H1 (cell line): Measurements from ENCODE around the gene URB2. TPM values are rescaled to one million over a fixed set of nuclear protein-coding genes. Genes with fewer than 3 reads are reported as not detected.

Experiments used
- CTCF ChIA-PET: fragments of 300-600 bp; sonication (Branson Sonifier 250); formaldehyde crosslinking; loops from one replicate; lab custom pipeline; 2021; ENCODE audit not compliant: partially characterized antibody; lab: Charles Lee
- POLR2A ChIA-PET: fragments of 300-600 bp; sonication (Branson Sonifier 250); formaldehyde crosslinking; loops from one replicate; lab custom pipeline; 2021; ENCODE audit warnings: inconsistent platforms; ENCODE audit not compliant: partially characterized antibody; lab: Charles Lee
- DNase-seq, 2 experiments: peaks; one replicate each; pipeline versions ENCODE4 v3.0.0 to v3.0.0-alpha.2; 2010 to 2022; ENCODE audit warnings: low spot score in 2 of 2, low read depth in 1 of 2, mixed read lengths in 1 of 2
- FAIRE-seq: peaks from 2 replicates; lab custom pipeline; 2011; peaks lifted over from hg19 to GRCh38; lab: Jason Lieb, UNC
- H2AFZ ChIP-seq: 2 replicates; pipeline ENCODE4 v1.8.1; 2012; ENCODE audit warnings: low read length, inconsistent platforms
- H2AK5ac ChIP-seq: 2 replicates; pipeline ENCODE4 v1.6.1; 2013; ENCODE audit warnings: low read depth, low read length
- H2BK120ac ChIP-seq: replicated peaks from 2 replicates; pipeline ENCODE3; 2013; ENCODE audit warnings: low read depth, low read length, inconsistent platforms
- H2BK12ac ChIP-seq: 2 replicates; pipeline ENCODE4 v1.6.1; 2013; ENCODE audit warnings: low read depth, low read length
- H2BK15ac ChIP-seq: 2 replicates; pipeline ENCODE4 v1.6.1; 2013; ENCODE audit warnings: low read length
- H2BK20ac ChIP-seq: 2 replicates; pipeline ENCODE4 v1.6.1; 2013; ENCODE audit warnings: low read length
- H2BK5ac ChIP-seq: 2 replicates; pipeline ENCODE4 v1.6.1; 2013; ENCODE audit warnings: low read depth, low read length
- H3K14ac ChIP-seq: 2 replicates; pipeline ENCODE4 v1.6.1; 2013; ENCODE audit warnings: inconsistent platforms; ENCODE audit not compliant: insufficient read length
- H3K18ac ChIP-seq: 2 replicates; pipeline ENCODE4 v1.6.1; 2013; ENCODE audit warnings: low read length; ENCODE audit errors: extremely low read depth
- H3K23ac ChIP-seq: 2 replicates; pipeline ENCODE4 v1.6.1; 2013; ENCODE audit warnings: inconsistent platforms; ENCODE audit not compliant: insufficient read length
- H3K23me2 ChIP-seq: 2 replicates; pipeline ENCODE4 v1.6.1; 2013; ENCODE audit warnings: low read depth, low read length
- H3K27ac ChIP-seq: 2 replicates; pipeline ENCODE4 v1.6.1; 2011; ENCODE audit warnings: low read depth, low read length, inconsistent platforms
- H3K27me3 ChIP-seq, 4 experiments: replicated peaks in 1 of 4; 1 replicate in 1 of 4; 2 replicates in 3 of 4; pipeline versions ENCODE4 v1.6.1 to v1.8.1; 2011 to 2013; ENCODE audit warnings: low read length in 3 of 4, mild to moderate bottlenecking in 3 of 4, inconsistent platforms in 2 of 4, mixed read lengths in 2 of 4, moderate library complexity in 1 of 4; ENCODE audit not compliant: control insufficient read depth in 3 of 4, insufficient read depth in 3 of 4; ENCODE audit errors: extremely low read depth in 1 of 4
- H3K36me3 ChIP-seq, 4 experiments: 2 replicates each; pipeline versions ENCODE4 v1.6.1 to v1.8.1; 2011 to 2013; ENCODE audit warnings: mild to moderate bottlenecking in 4 of 4, low read length in 3 of 4, moderate library complexity in 2 of 4, control low read depth in 1 of 4, inconsistent platforms in 1 of 4; ENCODE audit not compliant: insufficient read depth in 4 of 4, control insufficient read depth in 2 of 4
- H3K4ac ChIP-seq: replicated peaks from 2 replicates; pipeline ENCODE3; 2013; ENCODE audit warnings: low read length, low read depth, mixed read lengths, inconsistent platforms; ENCODE audit not compliant: insufficient read length
- H3K4me1 ChIP-seq, 4 experiments: replicated peaks in 1 of 4; 1 replicate in 1 of 4; 2 replicates in 3 of 4; pipeline versions ENCODE4 v1.6.1 to v1.8.1; 2011 to 2013; ENCODE audit warnings: low read length in 3 of 4, inconsistent platforms in 2 of 4, mixed read lengths in 1 of 4; ENCODE audit not compliant: insufficient read depth in 4 of 4, control insufficient read depth in 3 of 4
- H3K4me2 ChIP-seq, 2 experiments: 2 replicates each; pipeline versions ENCODE4 v1.6.1 to v1.8.1; 2011 to 2013; ENCODE audit warnings: low read depth in 2 of 2, low read length in 2 of 2, control low read depth in 1 of 2, inconsistent platforms in 1 of 2, mild to moderate bottlenecking in 1 of 2; ENCODE audit not compliant: insufficient read depth in 1 of 2
- H3K4me3 ChIP-seq, 4 experiments: fragments of 200-600, 300-600 bp in 1 of 4; sonication (generic), shearing (Covaris generic), sonication (Bioruptor Twin) in 1 of 4; 2 replicates each; pipeline versions ENCODE4 v1.5.1 to v1.8.1; 2011 to 2016; ENCODE audit warnings: low read length in 4 of 4, low read depth in 3 of 4, control low read depth in 2 of 4, inconsistent platforms in 2 of 4, mild to moderate bottlenecking in 2 of 4, mixed read lengths in 1 of 4, moderate library complexity in 1 of 4; ENCODE audit not compliant: insufficient read depth in 2 of 4; ENCODE audit errors: extremely low read depth in 1 of 4
- H3K56ac ChIP-seq: replicated peaks from 2 replicates; pipeline ENCODE3; 2013; ENCODE audit warnings: low read depth, mild to moderate bottlenecking, mixed read lengths, low read length, inconsistent platforms; ENCODE audit not compliant: insufficient read length
- H3K79me1 ChIP-seq: 2 replicates; pipeline ENCODE4 v1.6.1; 2013; ENCODE audit warnings: low read depth, low read length, control low read depth
- H3K79me2 ChIP-seq, 2 experiments: 2 replicates each; pipeline versions ENCODE4 v1.6.1 to v1.8.1; 2012 to 2013; ENCODE audit warnings: low read length in 2 of 2, mild to moderate bottlenecking in 2 of 2, inconsistent platforms in 1 of 2; ENCODE audit not compliant: insufficient read depth in 2 of 2, control insufficient read depth in 1 of 2
- H3K9ac ChIP-seq, 4 experiments: replicated peaks in 1 of 4; 1 replicate in 1 of 4; 2 replicates in 3 of 4; pipeline versions ENCODE4 v1.6.1 to v1.8.1; 2011 to 2013; ENCODE audit warnings: low read depth in 3 of 4, low read length in 3 of 4, control low read depth in 2 of 4, mild to moderate bottlenecking in 2 of 4, moderate library complexity in 2 of 4, inconsistent platforms in 1 of 4; ENCODE audit errors: extremely low read depth in 1 of 4
- H3K9me3 ChIP-seq, 2 experiments: 2 replicates each; pipeline versions ENCODE4 v1.6.1 to v1.8.1; 2012 to 2013; ENCODE audit warnings: mild to moderate bottlenecking in 2 of 2, moderate library complexity in 2 of 2, control low read depth in 1 of 2, inconsistent platforms in 1 of 2, low read depth in 1 of 2, low read length in 1 of 2, mixed read lengths in 1 of 2; ENCODE audit not compliant: insufficient read depth in 2 of 2
- H4K20me1 ChIP-seq, 2 experiments: replicated peaks in 1 of 2; 2 replicates each; pipeline versions ENCODE3 to v1.8.1; 2011 to 2013; ENCODE audit warnings: inconsistent platforms in 2 of 2, low read length in 2 of 2, mild to moderate bottlenecking in 1 of 2; ENCODE audit not compliant: insufficient read depth in 2 of 2, control insufficient read depth in 1 of 2
- H4K5ac ChIP-seq: 2 replicates; pipeline ENCODE4 v1.6.1; 2013; ENCODE audit warnings: low read length, low read depth, mixed read lengths, inconsistent platforms; ENCODE audit not compliant: insufficient read length
- H4K8ac ChIP-seq: 2 replicates; pipeline ENCODE4 v1.8.0; 2013; ENCODE audit warnings: mild to moderate bottlenecking, moderate library complexity, low read length, inconsistent platforms; ENCODE audit not compliant: insufficient read depth; ENCODE audit errors: extremely low read depth
- H4K91ac ChIP-seq: replicated peaks from 2 replicates; pipeline ENCODE3; 2013; ENCODE audit warnings: low read length, mixed read lengths, inconsistent platforms; ENCODE audit not compliant: insufficient read length
- EGR1 ChIP-seq: IDR thresholded peaks from 2 replicates; pipeline ENCODE4 v1.6.1; 2011; ENCODE audit warnings: low read depth, low read length, borderline replicate concordance
- KDM1A ChIP-seq: fragments of 200-600, 300-600 bp; sonication (generic); IDR thresholded peaks from 2 replicates; pipeline ENCODE4 v1.7.1; 2016; ENCODE audit warnings: mild to moderate bottlenecking, low read length, borderline replicate concordance
- SIX5 ChIP-seq: IDR thresholded peaks from 2 replicates; pipeline ENCODE4 v1.6.1; 2011; ENCODE audit warnings: mild to moderate bottlenecking, low read depth, low read length
- WGBS, 2 experiments: shearing (Covaris generic) in 1 of 2; methylation state at CpG; one replicate each; pipeline versions ENCODE4 v1.1.6 to v1.1.7; 2013 to 2015; ENCODE audit warnings: low lambda C conversion rate in 2 of 2, mixed read lengths in 2 of 2, inconsistent platforms in 1 of 2, low coverage in 1 of 2, missing lambda C conversion rate in 1 of 2; ENCODE audit not compliant: insufficient replicate concordance in 2 of 2, insufficient coverage in 1 of 2, insufficient read length in 1 of 2; ENCODE audit errors: extremely low coverage in 1 of 2, missing lambda C conversion rate in 1 of 2; 5-methylcytosine and 5-hydroxymethylcytosine counted together
- polyA plus RNA-seq, 7 experiments: library from polyadenylated mRNA; depleted of rRNA in 3 of 7; stranded (reverse) in 5 of 7; unstranded in 2 of 7; fragments of >200 nt in 5 of 7; fragments of 200-250 nt in 2 of 7; gene quantifications; 1 replicate in 5 of 7; 2 replicates in 1 of 7; 4 replicates in 1 of 7; pipeline versions ENCODE4 v1.2.1 to v1.2.3, GENCODE V29; 2011 to 2013; ENCODE audit warnings: missing spikeins in 2 of 7, mixed read lengths in 2 of 7
- total RNA-seq: library from RNA; stranded (reverse); fragmentation: NEBNext Ultra II Directional; extraction: Animal tissue kit (Norgen Biotek cat#: 25700); gene quantifications from 2 replicates; pipeline ENCODE4 v1.2.1, GENCODE V29; 2021

URB2 gene
- total and polyA plus RNA-seq, 2 of the 8 experiments (the other 6 are each of a cell fraction or from before 2014, with no cell fraction given): 13.7 to 33.0 TPM

GRCh38 chr1:229631966-229632365 lies 5.9 kb downstream of the URB2 start:
- no peak for TF ChIP-seq SIX5
- no peak for TF ChIP-seq KDM1A
- TF ChIP-seq EGR1: no peak
- TF ChIP-seq, all 59 proteins: peak for 0
- ChIA-PET CTCF (interaction anchor here (0.6 to 0.7 kb wide), 2 partner anchors 29 to 402 kb away, joined by 3 to 4 read pairs; no protein-coding TSS in a partner anchor), POLR2A (interaction anchor here (0.6 to 0.9 kb wide), 2 partner anchors 8 to 73 kb away, joined by 3 to 4 read pairs; partner anchors contain the start of gene ABCB10)

More at GRCh38 chr1:229631966-229632365, 5.9 kb downstream of the URB2 start:
- H3K23me2 ChIP-seq: no peaks in the 10 kb centered on the region
- no peak overlapping the region for H2AK5ac ChIP-seq
- peaks cover 12% of the 10 kb centered on the region for H3K79me1 ChIP-seq
- H3K18ac ChIP-seq: no peak overlapping the region
- 93% methylated on average over 6 of the region's 6 CpGs; no CpG with 5 or more reads in 1 of the 2 experiments for WGBS, 2 experiments
- H2BK20ac ChIP-seq: no peak overlapping the region
- no peak overlapping the region for H3K56ac ChIP-seq
- DNase-seq: no peak
- no peak overlapping the region for H3K23ac ChIP-seq
- H3K36me3 ChIP-seq: peaks cover 23 to 39% (median 27%) of the 10 kb centered on the region in 4 experiments
- peaks cover 0 to 3% (median 0%) of the 10 kb centered on the region in 4 experiments; a peak in 1 of 7 replicates for H3K4me1 ChIP-seq
- no peak overlapping the region for H2BK15ac ChIP-seq
- H3K27me3 ChIP-seq: no peaks in the 10 kb centered on the region
- H3K27ac ChIP-seq: no peak overlapping the region
- no peak overlapping the region for H2AFZ ChIP-seq
- no peak for FAIRE-seq
- H4K20me1 ChIP-seq: peaks cover 8 to 15% of the 10 kb centered on the region in 2 experiments
- H2BK12ac ChIP-seq: no peak overlapping the region
- no peaks in the 10 kb centered on the region for H3K9me3 ChIP-seq
- H3K79me2 ChIP-seq: peaks cover 11 to 77% of the 10 kb centered on the region in 2 experiments
- no peak overlapping the region for H2BK5ac ChIP-seq
- H3K4me3 ChIP-seq: no peak overlapping the region
- no peak overlapping the region for H4K5ac ChIP-seq
- no peak overlapping the region for H3K9ac ChIP-seq
- no peak overlapping the region for H3K14ac ChIP-seq
- no peak overlapping the region for H3K4me2 ChIP-seq
- no peak overlapping the region for H3K4ac ChIP-seq
- H4K8ac ChIP-seq: no peak overlapping the region
- H4K91ac ChIP-seq: no peak overlapping the region
- H2BK120ac ChIP-seq: no peak overlapping the region
